Middle frontal gyrus (tissue), 1 donor: ENCODE results near the gene TMUB2.
"Not testable (repeated sequence)": the region's sequence is repeated elsewhere in the genome, so short reads cannot be mapped to it uniquely, and the experiment has no call there.

Experiments used
- DNase-seq: peaks from one replicate; pipeline ENCODE4 v3.0.0-alpha.2; 2015; ENCODE audit warnings: low spot score; ENCODE audit errors: extremely low spot score

The TMUB2 gene

GRCh38 chr17:44219108-44219615, 32.4 kb downstream of the TMUB2 start:
- no peak for DNase-seq

GRCh38 chr17:44219616-44220212, 32.9 kb downstream of the TMUB2 start, which contains the start of gene UBTF:
Gene UBTF, minus strand, starts transcription at chr17:44219675. Its CDS starts 1,446 bp downstream, at chr17:44218229.
- no peak for DNase-seq

GRCh38 chr17:44220213-44221083, 33.7 kb downstream of the TMUB2 start:
- no peak for DNase-seq

- DNase-seq = peak; percentile 66
These were observed 34.5 kb downstream of the TMUB2 start for GRCh38 chr17:44221084-44221861.

- no peak for DNase-seq
These were observed 35.0 kb downstream of the TMUB2 start for GRCh38 chr17:44221862-44222111.

- DNase-seq = peak; percentile 79
These were observed 35.5 kb downstream of the TMUB2 start for GRCh38 chr17:44222112-44222869.

GRCh38 chr17:44223541-44224071, 36.8 kb downstream of the TMUB2 start:
- DNase-seq = peak; percentile 7

GRCh38 chr17:44229090-44229489, 42.3 kb downstream of the TMUB2 start:
- no peak for DNase-seq

- no peak for DNase-seq
These were observed 43.4 kb downstream of the TMUB2 start for GRCh38 chr17:44230140-44230539.

- no peak for DNase-seq
These were observed 45.3 kb downstream of the TMUB2 start for GRCh38 chr17:44232061-44232460.

- no peak for DNase-seq
These were observed 46.8 kb downstream of the TMUB2 start for GRCh38 chr17:44233582-44233981.

- DNase-seq = no peak
These were observed 48.8 kb downstream of the TMUB2 start for GRCh38 chr17:44235583-44235936.

- DNase-seq = no peak
These were observed 49.7 kb downstream of the TMUB2 start for GRCh38 chr17:44236444-44236991.

- DNase-seq = not testable (repeated sequence)
These were observed 51.1 kb downstream of the TMUB2 start for GRCh38 chr17:44237886-44238285.

GRCh38 chr17:44241106-44241624, 54.4 kb downstream of the TMUB2 start:
- DNase-seq = no peak
